Lung (tissue), 12 donors: Measurements from ENCODE around the gene PP2D1. TPM values are rescaled to one million over a fixed set of nuclear protein-coding genes. Genes with fewer than 3 reads are reported as not detected.
"Not testable (repeated sequence)": the region's sequence is repeated elsewhere in the genome, so short reads cannot be mapped to it uniquely, and the experiment has no call there.

Experiments
- ATAC-seq: fragments of 200-7000 bp; cut with Tn5 transposase; one replicate; pipeline ENCODE4 v1.9.1; 2020; ENCODE audit warnings: moderate number of reproducible peaks; ENCODE audit not compliant: insufficient read depth, low FRiP score
- DNase-seq, 3 donors: peaks; one replicate each; pipeline ENCODE4 v3.0.0-alpha.2; 2013 to 2017
- H3K27ac ChIP-seq, 2 donors: one replicate each; pipeline ENCODE4 v1.5.1; 2013; ENCODE audit warnings: mild to moderate bottlenecking in 2 of 2, moderate library complexity in 2 of 2, control low read depth in 1 of 2, inconsistent platforms in 1 of 2, low read depth in 1 of 2, low read length in 1 of 2
- H3K27me3 ChIP-seq, 3 donors: one replicate each; pipeline ENCODE4 v1.5.1; 2013; ENCODE audit warnings: low read length in 2 of 3; ENCODE audit not compliant: control insufficient read depth in 3 of 3, insufficient read depth in 3 of 3
- H3K36me3 ChIP-seq, 4 donors: one replicate each; pipeline ENCODE4 v1.5.1; 2013; ENCODE audit warnings: low read length in 4 of 4, mild to moderate bottlenecking in 1 of 4, moderate library complexity in 1 of 4; ENCODE audit not compliant: control insufficient read depth in 4 of 4, insufficient read depth in 4 of 4
- H3K4me1 ChIP-seq, 5 donors: one replicate each; pipeline ENCODE4 v1.5.1; 2013; ENCODE audit warnings: low read length in 5 of 5, mild to moderate bottlenecking in 2 of 5, moderate library complexity in 1 of 5; ENCODE audit not compliant: control insufficient read depth in 5 of 5, insufficient read depth in 5 of 5
- H3K4me3 ChIP-seq: one replicate; pipeline ENCODE4 v1.5.1; 2013; ENCODE audit warnings: mild to moderate bottlenecking, control low read depth, moderate library complexity
- H3K9ac ChIP-seq, 2 donors: one replicate each; pipeline ENCODE4 v1.5.1; 2013; ENCODE audit warnings: low read length in 2 of 2, control low read depth in 1 of 2; ENCODE audit not compliant: insufficient read depth in 1 of 2
- H3K9me3 ChIP-seq, 4 donors: one replicate each; pipeline ENCODE4 v1.5.1; 2013; ENCODE audit warnings: low read length in 3 of 4, mild to moderate bottlenecking in 1 of 4, moderate library complexity in 1 of 4; ENCODE audit not compliant: control insufficient read depth in 4 of 4, insufficient read depth in 3 of 4
- WGBS, 2 donors: extraction: QIAGEN DNeasy Blood & Tissue Kit; methylation state at CpG; one replicate each; pipeline ENCODE4 v1.1.7; 2013; 5-methylcytosine and 5-hydroxymethylcytosine counted together
- polyA plus RNA-seq, 2 donors: library from polyadenylated mRNA; stranded (reverse); fragments of 200-250 nt; gene quantifications; one replicate each; pipeline ENCODE4 v1.2.1, GENCODE V29; 2013
- total RNA-seq, 2 donors: library from RNA; depleted of rRNA in 1 of 2; stranded (reverse); fragments of >200 nt in 1 of 2; gene quantifications; one replicate each; pipeline ENCODE4 v1.2.1, GENCODE V29; 2014 to 2021
- TF ChIP-seq, protein P1 (sequence below): IDR thresholded peaks from 2 replicates; pipeline ENCODE4 v1.5.1; 2012; ENCODE audit warnings: mild to moderate bottlenecking; ENCODE audit errors: control extremely low read depth, extremely low read depth
- donor health status: control.
- donor health status: control.
- donor health status: Bipolar disorder and iron deficiency.
- donor health status: healthy.
- donor health status: DM: yes; HTN: yes; CAD: no.

The PP2D1 gene
- total and polyA plus RNA-seq, 4 donors = not detected

DNA sequence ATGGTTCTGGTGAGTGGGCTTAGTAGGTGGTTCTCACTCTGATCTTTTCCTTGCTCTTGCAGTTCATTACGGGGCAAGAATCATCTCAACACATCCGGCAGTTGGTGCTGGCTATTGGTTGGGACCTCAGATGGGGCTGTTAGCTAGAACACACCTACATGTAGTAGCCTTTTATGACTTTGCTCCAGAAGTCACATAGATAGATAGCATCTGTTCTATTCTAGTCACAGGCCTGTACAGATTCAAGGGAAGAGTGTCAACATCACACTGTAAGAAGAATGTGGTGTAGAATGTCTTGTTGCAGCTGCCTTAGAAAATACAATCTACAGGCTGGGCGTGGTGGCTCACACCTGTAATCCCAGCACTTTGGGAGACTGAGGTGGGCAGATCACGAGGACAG lies 50.1 kb downstream of the PP2D1 start:
- TF ChIP-seq, protein P1, sequence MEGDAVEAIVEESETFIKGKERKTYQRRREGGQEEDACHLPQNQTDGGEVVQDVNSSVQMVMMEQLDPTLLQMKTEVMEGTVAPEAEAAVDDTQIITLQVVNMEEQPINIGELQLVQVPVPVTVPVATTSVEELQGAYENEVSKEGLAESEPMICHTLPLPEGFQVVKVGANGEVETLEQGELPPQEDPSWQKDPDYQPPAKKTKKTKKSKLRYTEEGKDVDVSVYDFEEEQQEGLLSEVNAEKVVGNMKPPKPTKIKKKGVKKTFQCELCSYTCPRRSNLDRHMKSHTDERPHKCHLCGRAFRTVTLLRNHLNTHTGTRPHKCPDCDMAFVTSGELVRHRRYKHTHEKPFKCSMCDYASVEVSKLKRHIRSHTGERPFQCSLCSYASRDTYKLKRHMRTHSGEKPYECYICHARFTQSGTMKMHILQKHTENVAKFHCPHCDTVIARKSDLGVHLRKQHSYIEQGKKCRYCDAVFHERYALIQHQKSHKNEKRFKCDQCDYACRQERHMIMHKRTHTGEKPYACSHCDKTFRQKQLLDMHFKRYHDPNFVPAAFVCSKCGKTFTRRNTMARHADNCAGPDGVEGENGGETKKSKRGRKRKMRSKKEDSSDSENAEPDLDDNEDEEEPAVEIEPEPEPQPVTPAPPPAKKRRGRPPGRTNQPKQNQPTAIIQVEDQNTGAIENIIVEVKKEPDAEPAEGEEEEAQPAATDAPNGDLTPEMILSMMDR = no peak
- Histone ChIP-seq H3K9me3 (no peaks in the 10 kb centered on the region), H3K4me3 (no peak overlapping the region), H3K4me1 (peaks cover 0 to 22% (median 6%) of the 10 kb centered on the region in 5 donors), H3K27me3 (no peaks in the 10 kb centered on the region), H3K27ac (no peak overlapping the region), H3K36me3 (peaks cover 0 to 4% (median 0%) of the 10 kb centered on the region in 4 donors), H3K9ac (no peak overlapping the region)
- 98% methylated on average over 4 of the region's 4 CpGs for WGBS, 2 donors
- ATAC-seq (no peak), DNase-seq (no peak)

DNA sequence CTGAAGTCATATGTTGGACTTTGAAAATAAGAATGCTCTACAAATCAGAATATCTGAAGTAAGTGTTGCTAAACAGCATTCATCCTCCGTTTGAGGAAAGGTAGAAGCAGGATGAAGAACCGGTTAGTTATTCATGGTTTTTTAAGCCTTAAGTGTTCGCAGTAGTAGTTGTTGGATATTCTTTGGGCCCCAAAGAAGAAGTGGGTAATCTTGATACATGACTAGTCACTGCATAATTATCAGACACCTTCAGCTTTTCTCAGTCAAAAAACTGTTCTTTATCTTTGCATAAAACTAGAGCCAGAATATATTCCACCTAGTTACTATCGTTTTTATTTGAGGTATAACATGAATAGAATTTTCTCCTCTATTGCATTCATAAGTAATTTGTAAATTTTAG lies 51.4 kb downstream of the PP2D1 start:
- Histone ChIP-seq H3K4me3 (no peak overlapping the region), H3K27me3 (no peaks in the 10 kb centered on the region), H3K9ac (no peak overlapping the region), H3K4me1 (peaks cover 0 to 20% (median 5%) of the 10 kb centered on the region in 5 donors), H3K27ac (no peak overlapping the region), H3K36me3 (peaks cover 0 to 4% (median 2%) of the 10 kb centered on the region in 4 donors), H3K9me3 (no peaks in the 10 kb centered on the region)
- ATAC-seq (no peak), DNase-seq (no peak)
- 64 to 80% methylated on average over 4 of the region's 4 CpGs for WGBS, 2 donors
- TF ChIP-seq, protein P1 = no peak

DNA sequence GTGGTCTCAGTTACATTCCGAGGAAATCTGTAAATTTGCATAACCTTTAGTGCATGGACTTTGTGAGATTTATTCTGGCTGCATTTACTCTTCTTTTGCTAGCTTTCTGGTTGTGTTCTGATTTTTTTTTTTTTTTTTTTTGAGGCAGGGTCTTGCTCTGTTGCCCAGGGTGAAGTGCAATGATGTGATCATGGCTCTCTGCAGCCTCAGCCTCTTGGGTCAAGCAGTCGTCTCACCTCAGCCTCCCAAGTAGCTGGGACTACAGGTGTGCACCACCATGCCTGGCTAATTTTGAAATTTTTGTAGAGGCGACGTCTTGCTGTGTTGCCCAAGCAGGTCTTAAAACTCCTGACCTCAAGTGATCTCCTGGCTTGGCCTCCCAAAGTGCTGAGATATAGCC lies 52.6 kb downstream of the PP2D1 start:
- Histone ChIP-seq H3K9me3 (no peaks in the 10 kb centered on the region), H3K4me3 (no peak overlapping the region), H3K27me3 (no peaks in the 10 kb centered on the region), H3K4me1 (peaks cover 0 to 19% (median 5%) of the 10 kb centered on the region in 5 donors), H3K27ac (no peak overlapping the region), H3K9ac (no peak overlapping the region), H3K36me3 (peaks cover 4 to 8% (median 6%) of the 10 kb centered on the region in 4 donors)
- WGBS, 2 donors = 71 to 72% methylated on average over 4 of the region's 4 CpGs
- ATAC-seq = no peak
- TF ChIP-seq, protein P1 = no peak
- no peak for DNase-seq

DNA sequence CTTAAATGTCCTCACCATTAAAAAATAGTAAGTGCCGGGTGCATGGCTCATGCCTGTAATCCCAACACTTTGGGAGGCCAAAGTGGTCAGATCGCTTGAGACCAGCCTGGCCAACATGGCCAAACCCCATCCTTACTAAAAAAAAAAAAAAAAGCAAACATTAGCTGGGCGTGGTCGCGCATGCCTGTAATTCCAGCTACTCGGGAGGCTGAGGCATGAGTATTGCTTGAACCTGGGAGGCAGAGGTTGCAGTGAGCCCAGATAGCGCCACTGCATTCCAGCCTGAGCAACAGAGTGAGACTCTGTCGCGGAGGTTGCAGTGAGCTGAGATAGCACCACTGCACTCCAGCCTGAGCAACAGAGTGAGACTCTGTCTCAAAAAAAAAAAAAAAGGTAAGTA lies 54.7 kb downstream of the PP2D1 start:
- ATAC-seq, H3K4me3 ChIP-seq, H3K9ac ChIP-seq, H3K36me3 ChIP-seq, H3K27ac ChIP-seq, H3K9me3 ChIP-seq, DNase-seq, H3K27me3 ChIP-seq: not testable (repeated sequence)
- WGBS, 2 donors = 91 to 92% methylated on average over 9 of the region's 9 CpGs
- peaks cover 0 to 14% (median 5%) of the 10 kb centered on the region in 5 donors for H3K4me1 ChIP-seq
